CD4-positive, alpha-beta T cell treated with Interleukin-17A for 4 hours (primary cell): ENCODE data around the gene MALRD1.

Experiments
- DNase-seq: peaks from one replicate; pipeline ENCODE4 v3.0.0-alpha.2; 2020; ENCODE audit warnings: mixed read lengths

MALRD1 gene

GRCh38 chr10:19048489-19048888, at the start of gene MALRD1:
Gene MALRD1 (plus strand): TSS chr10:19048801. CDS start chr10:19048939, 138 bp downstream.
- DNase-seq = no peak

GRCh38 chr10:19003341-19003740, 45.3 kb upstream of the MALRD1 start:
- no peak for DNase-seq

DNA sequence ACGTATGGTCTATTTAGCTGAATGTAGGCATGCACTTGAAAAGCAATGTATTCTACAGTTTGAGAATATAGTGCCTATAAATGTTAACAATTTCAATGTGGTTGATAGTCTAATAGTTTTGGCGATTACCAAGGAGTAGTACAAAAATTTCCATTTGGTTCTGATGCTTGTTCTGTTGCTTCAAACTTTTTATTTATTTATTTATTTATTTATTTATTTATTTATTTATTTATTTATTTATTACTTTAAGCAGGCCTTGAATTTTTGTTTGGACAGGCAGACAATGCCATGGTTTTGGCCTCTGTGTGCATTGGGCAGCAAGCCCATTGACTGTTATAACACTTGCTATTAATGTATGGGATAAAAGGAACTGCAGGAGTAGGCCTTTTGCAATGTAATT, 36.5 kb upstream of the MALRD1 start:
- DNase-seq = no peak

- DNase-seq = no peak
Observed at GRCh38 chr10:19014034-19014433, 34.6 kb upstream of the MALRD1 start.

- no peak for DNase-seq
Observed at GRCh38 chr10:19014498-19014897, 34.1 kb upstream of the MALRD1 start.

DNA sequence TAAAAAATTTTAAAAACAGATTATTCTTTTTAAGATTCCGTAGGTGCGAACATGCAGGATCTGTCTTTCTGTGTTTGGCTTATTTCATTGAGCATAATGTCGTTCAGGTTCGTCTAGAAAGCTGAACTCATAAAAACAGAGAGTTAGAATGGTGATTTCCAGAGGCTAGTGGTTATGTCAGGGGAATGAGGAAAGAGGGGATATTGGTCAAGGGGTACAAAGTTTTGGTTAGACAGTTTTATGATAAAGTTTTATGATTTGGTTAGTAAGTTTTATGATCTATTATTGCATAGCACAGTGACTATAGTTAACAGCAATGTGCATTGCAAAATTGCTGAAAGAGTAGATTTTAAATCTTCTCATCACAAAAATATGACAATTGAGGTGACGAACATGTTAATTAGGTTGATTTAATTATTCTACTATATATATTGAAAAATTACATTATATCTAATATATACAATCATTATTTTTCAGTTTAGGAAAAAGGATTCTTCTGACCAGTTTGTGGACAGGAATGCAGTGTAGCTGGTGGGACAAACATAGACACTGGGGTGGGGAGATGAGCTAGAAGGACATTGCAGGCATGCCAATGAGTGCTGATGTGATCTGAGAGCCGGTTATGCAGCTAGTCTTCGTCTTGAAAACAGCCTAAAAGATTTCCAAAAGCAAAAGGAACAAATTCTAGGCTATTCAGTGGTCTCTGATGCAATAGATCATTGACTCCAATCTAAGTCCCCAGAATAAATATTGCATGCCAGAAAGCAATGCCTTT, 31.3 kb upstream of the MALRD1 start:
- DNase-seq = no peak

DNA sequence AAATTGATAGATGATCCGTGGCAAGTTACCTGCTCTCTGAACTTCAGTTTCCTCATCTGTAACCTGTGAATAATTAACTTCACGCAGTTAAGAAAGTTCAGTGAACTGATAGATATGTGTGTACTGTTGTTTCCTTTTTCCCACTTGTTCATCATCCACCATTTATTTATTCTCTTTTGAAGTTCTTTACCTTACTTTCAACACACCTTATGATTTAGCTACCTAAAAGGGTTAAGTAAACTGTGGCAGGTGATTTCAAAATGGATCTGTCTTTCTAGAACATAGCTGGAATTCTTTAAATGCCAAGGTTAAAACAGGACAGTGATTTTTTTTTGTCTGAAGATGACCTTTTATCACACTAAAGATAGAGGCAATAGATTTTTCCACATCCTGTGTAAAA, 27.4 kb upstream of the MALRD1 start:
- no peak for DNase-seq

DNA sequence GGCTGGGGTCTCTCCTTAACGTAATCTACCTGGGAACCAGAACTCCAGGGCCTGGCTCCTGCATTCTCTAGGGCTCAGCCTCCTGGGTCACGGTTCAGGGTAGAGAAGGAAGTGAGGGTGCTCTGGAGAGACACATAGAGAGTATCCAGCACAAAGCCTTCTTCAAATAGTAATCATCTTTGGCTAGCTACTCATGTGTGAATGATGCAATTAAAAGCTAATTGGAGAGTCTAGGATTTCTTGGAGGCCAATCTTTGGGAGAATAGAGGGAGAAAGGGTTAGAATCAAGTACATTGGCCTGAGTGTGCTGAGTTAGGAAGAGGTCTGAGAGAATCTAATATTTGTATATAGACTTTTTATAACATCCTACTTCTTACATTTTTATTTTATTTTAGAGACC, 24.0 kb upstream of the MALRD1 start:
- no peak for DNase-seq

GRCh38 chr10:19031763-19032162, 16.8 kb upstream of the MALRD1 start:
- DNase-seq = no peak

- no peak for DNase-seq
Observed at GRCh38 chr10:19033741-19034140, 14.9 kb upstream of the MALRD1 start.

- DNase-seq = no peak
Observed at GRCh38 chr10:19041171-19041570, 7.4 kb upstream of the MALRD1 start.

DNA sequence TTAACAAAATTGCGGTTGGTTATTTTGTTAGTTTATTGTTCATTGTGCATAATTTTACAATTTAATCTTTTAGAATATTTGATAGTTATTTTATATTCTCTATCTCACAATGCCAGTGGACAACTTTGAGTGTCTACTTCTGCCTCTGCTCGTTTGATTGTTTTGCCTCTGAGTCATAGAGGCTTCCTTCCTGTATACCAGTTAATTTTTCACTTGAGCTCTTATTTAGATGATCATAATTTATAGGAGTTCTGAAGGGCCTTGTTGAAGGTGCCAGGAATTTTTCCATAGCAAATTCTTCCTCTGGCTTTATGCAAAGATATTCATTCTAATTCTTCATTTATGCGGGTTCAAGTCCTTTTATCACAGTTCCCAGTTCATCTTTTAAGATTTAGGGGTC, 5.2 kb upstream of the MALRD1 start:
- DNase-seq = no peak

DNA sequence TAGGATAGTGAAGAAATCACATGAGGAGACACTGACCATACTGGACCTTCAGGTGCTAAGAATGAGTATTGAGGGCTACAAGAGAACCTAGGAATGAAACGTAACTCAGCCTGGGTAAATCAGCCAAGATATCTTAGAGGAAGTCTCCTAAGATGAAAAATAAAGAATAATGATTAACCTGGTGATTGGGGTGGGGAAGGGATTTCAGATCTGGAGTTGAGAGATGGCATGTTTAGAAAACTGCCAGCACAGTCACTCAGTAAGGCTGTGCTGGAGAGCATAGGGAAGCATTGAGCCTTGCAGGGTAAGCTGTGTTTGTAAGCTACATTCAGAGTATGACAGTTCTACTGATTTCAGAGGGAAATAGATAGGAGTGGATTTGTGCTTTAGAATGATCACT, 1.9 kb upstream of the MALRD1 start:
- no peak for DNase-seq

DNA sequence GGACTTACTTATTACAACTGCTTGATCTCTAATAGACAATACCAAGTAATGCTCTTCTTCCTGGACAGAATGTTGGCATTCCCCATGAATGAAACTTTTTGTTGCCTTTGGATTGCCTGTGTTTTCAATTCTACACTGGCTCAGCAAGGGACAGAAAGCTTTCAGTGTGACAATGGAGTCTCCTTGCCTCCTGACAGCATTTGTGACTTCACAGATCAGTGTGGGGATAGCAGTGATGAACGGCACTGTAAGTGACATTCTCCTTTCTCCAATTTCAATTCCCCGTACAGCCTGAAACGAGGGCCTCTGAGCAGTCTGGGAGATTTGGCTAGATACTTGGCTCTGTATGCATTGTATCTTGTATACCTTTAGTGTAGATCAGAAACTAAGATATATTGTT, 290 bp downstream of the MALRD1 start:
- DNase-seq = no peak

- DNase-seq = no peak
Observed at GRCh38 chr10:19049567-19049966, 966 bp downstream of the MALRD1 start.

DNA sequence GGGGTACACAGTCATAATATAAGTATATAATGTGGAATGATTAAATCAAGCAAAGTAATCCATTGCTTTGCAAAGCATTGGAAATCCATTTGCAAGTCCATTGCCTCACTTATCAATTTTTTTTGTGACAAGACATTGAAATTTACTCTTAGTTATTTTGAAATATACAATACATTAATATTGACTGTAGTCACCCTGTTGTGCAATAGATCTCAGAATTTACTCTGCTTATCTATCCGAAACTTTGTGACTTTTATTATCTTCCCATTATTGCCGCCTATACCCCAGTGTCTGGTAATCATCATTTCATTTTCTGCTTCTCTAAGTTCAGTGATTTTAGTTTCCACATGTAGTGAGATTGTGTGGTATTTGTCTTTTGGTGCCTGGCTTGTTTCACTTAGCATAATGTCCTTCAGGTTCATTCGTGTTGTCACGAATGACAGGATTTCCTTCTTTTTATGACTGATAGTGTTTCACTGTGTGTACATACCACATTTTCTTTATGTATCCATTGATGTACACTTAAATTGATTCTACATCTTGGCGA, 5.8 kb downstream of the MALRD1 start:
- no peak for DNase-seq

GRCh38 chr10:19058046-19058445, 9.4 kb downstream of the MALRD1 start:
- no peak for DNase-seq

DNA sequence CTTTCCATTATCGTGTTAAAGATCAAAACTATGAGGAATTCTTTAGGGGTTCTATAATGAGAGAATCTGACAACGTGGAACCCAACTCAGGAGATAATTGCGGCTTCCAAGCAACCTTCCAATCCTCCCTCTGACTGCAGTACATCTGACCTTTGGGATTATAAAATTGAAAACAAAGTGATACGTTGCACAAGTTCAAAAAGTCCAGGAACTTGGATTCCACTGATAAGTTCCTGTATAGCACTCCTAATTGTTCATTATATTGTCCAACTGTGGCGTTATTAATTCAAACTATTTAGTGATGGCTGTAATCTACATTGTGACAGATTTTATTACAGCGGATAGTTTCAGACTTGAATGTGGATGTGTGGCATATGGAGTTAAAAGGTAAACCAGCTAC, 15.4 kb downstream of the MALRD1 start:
- DNase-seq = no peak

DNA sequence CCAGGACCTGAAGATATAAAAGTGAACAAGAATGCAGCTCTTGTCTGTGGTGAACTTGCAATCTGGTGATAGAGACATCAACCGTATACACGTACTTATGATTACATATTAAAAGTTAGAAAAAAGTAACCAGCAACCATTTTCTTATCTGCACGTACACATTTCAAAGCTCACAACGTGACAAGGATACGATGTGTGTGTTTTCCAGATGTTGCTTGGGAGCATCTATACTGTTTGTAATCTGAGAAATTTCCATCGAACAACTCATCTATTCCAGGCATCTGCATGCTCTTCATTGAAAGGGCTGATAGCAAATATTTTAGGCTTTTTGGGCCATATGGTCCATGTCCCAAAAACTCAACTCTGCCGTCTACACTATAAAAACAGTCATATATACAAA, 23.3 kb downstream of the MALRD1 start:
- no peak for DNase-seq

GRCh38 chr10:19077276-19077675, 28.7 kb downstream of the MALRD1 start:
- DNase-seq = no peak

DNA sequence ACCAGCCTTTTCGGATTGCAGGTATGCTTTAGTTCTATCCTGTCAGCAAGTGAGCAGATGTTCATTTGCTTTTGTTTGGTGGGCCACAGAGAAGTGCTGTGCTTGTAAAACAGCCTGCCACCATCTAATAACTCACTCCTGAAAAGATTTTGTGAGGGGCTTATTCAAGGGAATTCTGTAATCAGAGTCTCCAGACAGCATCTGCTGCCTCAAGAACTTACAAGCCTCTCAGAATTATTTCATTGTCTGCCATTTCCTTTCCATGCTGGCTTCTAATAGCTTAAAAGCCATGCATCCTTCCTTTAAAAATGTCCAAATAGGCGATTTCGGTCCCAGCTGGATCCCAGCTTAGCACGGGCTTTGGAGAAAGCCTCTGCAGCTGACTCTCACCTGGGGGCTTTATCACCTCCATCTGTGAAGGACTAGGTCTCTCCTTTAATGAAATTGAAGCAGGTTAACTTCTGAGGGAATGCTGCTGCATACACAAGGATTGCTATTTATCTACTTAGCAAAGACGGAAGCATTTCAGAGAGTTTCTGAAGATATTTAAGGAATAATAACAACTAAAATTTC, 48.0 kb downstream of the MALRD1 start:
- no peak for DNase-seq

- DNase-seq = no peak
Observed at GRCh38 chr10:19097151-19097550, 48.5 kb downstream of the MALRD1 start.

GRCh38 chr10:19098803-19099202, 50.2 kb downstream of the MALRD1 start:
- no peak for DNase-seq

DNA sequence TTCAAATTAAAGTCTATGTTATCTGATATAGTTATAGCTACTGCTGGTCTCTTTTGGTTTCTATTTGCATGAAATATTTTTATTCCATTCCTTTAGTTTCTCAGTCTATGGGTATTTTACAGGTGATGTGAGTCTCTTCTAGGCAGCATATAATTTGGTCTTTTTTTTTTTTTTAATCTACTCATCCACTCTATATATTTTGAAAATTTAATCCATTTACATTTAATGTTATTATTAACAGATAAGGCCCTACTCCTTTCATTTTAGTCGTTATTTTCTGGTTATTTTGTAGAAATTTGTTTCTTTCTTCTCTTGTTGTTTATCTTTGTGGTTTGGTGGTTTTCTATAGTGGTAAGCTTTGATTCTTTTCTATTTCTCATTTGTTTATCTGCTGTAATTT, 58.8 kb downstream of the MALRD1 start:
- DNase-seq = no peak
